Measurements from ENCODE around the gene DSG2.

GRCh38 chr18:31493941-31494340, 4.0 kb upstream of the DSG2 start:
- TF ChIP-seq PATZ1 (CRISPR knock-in tag; IDR thresholded peaks at IDR 0.05; ENCODE audit: borderline replicate concordance) (no peak), CSRNP3 (CRISPR knock-in tag; IDR thresholded peaks at IDR 0.05) (no peak), ZFP3 (CRISPR knock-in tag; IDR thresholded peaks at IDR 0.05) (no peak), ARNTL (CRISPR knock-in tag; IDR thresholded peaks at IDR 0.05; ENCODE audit: borderline replicate concordance, low read depth) (no peak), ZNF8 (CRISPR knock-in tag; IDR thresholded peaks at IDR 0.05) (no peak), ISL1 (CRISPR knock-in tag; IDR thresholded peaks at IDR 0.05) (no peak)
